HUDEP-2 (cell line): Measurements from ENCODE around the gene LAMA5.
A peak's percentile ranks its signal among the peaks of the same experiment; 100 is the strongest.

Source experiments
- DNase-seq, 76 experiments: peaks; one replicate each; lab custom pipeline; 2025; ENCODE audit not compliant: unreplicated experiment in 76 of 76; lab: John Stamatoyannopoulos, UW

The LAMA5 gene

GRCh38 chr20:62404112-62404665 lies 37.1 kb upstream of the LAMA5 start:
- no peak for DNase-seq

- no peak for DNase-seq
These were observed 36.2 kb upstream of the LAMA5 start for GRCh38 chr20:62403331-62403730.

GRCh38 chr20:62402456-62403150 lies 35.5 kb upstream of the LAMA5 start:
- no peak for DNase-seq

GRCh38 chr20:62401331-62401779 lies 34.2 kb upstream of the LAMA5 start:
- no peak for DNase-seq

- DNase-seq, result no peak
These were observed 33.4 kb upstream of the LAMA5 start for GRCh38 chr20:62400541-62400940.

GRCh38 chr20:62400021-62400420 lies 32.9 kb upstream of the LAMA5 start:
- no peak for DNase-seq

GRCh38 chr20:62398120-62398821 lies 31.2 kb upstream of the LAMA5 start:
- no peak for DNase-seq

GRCh38 chr20:62396367-62397239 lies 29.5 kb upstream of the LAMA5 start:
- no peak for DNase-seq

- DNase-seq, result peak in 3 of 76 experiments; percentile 14 to 25 (median 14)
These were observed 28.5 kb upstream of the LAMA5 start for GRCh38 chr20:62395311-62396242.

- DNase-seq, result no peak
These were observed 27.4 kb upstream of the LAMA5 start for GRCh38 chr20:62394248-62395245.

GRCh38 chr20:62393830-62394229 lies 26.7 kb upstream of the LAMA5 start:
- DNase-seq, result no peak

- DNase-seq, result no peak
These were observed 26.2 kb upstream of the LAMA5 start for GRCh38 chr20:62393335-62393665.

- no peak for DNase-seq
These were observed 25.7 kb upstream of the LAMA5 start for GRCh38 chr20:62392621-62393334.

GRCh38 chr20:62392077-62392418 lies 24.9 kb upstream of the LAMA5 start:
- DNase-seq, result no peak

GRCh38 chr20:62391165-62392076 lies 24.3 kb upstream of the LAMA5 start:
- no peak for DNase-seq

- no peak for DNase-seq
These were observed 23.4 kb upstream of the LAMA5 start for GRCh38 chr20:62390317-62391164.
